Fibroblast of lung (primary cell): ENCODE data around the gene MTOR.

Experiments used
- EZH2 ChIP-seq: IDR thresholded peaks from 2 replicates; pipeline ENCODE4 v1.5.1; 2012; ENCODE audit warnings: low read length, control low read depth, mild to moderate bottlenecking; ENCODE audit errors: missing control alignments
- TF ChIP-seq, protein P1 (sequence below), 2 donors: IDR thresholded peaks in 1 of 2; conservative IDR thresholded peaks in 1 of 2; 1 replicate in 1 of 2; 2 replicates in 1 of 2; pipeline ENCODE4 v1.5.1; 2011 to 2012; ENCODE audit warnings: low read length in 2 of 2, control low read depth in 1 of 2, inconsistent platforms in 1 of 2, low read depth in 1 of 2, mild to moderate bottlenecking in 1 of 2

DNA sequence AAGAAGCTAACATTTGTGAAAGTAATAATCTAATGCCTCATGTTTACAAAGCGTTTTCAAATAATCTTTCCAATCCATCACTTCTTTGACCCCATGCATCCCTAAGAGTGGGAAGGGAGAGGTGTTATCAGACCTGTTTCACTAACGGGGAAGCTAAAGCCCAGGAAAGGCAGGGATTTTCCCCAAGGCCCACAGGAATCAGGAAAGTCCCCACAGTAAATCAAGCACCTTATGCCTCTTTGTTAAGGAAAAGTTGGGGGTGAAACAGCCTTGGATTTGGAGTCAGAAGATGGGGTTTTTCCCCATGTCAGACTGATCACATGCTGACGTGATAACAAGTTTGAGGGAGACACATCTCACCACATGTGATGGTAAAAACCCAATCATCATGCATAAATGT lies 93.1 kb downstream of the MTOR start:
- TF ChIP-seq, protein P1, sequence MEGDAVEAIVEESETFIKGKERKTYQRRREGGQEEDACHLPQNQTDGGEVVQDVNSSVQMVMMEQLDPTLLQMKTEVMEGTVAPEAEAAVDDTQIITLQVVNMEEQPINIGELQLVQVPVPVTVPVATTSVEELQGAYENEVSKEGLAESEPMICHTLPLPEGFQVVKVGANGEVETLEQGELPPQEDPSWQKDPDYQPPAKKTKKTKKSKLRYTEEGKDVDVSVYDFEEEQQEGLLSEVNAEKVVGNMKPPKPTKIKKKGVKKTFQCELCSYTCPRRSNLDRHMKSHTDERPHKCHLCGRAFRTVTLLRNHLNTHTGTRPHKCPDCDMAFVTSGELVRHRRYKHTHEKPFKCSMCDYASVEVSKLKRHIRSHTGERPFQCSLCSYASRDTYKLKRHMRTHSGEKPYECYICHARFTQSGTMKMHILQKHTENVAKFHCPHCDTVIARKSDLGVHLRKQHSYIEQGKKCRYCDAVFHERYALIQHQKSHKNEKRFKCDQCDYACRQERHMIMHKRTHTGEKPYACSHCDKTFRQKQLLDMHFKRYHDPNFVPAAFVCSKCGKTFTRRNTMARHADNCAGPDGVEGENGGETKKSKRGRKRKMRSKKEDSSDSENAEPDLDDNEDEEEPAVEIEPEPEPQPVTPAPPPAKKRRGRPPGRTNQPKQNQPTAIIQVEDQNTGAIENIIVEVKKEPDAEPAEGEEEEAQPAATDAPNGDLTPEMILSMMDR (conservative IDR thresholded peaks at IDR 0.05 in 1 of 2, IDR thresholded peaks at IDR 0.05 in 1 of 2; ENCODE audit: low read depth in 1 of 2, low read length in 2 of 2) = no peak
- no peak for TF ChIP-seq EZH2
